Type B pancreatic cell (in vitro differentiated cells): ENCODE data around the gene FCGR3B. TPM values are rescaled to one million over a fixed set of nuclear protein-coding genes. Genes with fewer than 3 reads are reported as not detected.
"Not testable (repeated sequence)": the region's sequence is repeated elsewhere in the genome, so short reads cannot be mapped to it uniquely, and the experiment has no call there.

ENCODE experiments used
- DNase-seq: peaks from one replicate; pipeline ENCODE4 v3.0.0; 2021; ENCODE audit warnings: mixed read lengths; ENCODE audit not compliant: unreplicated experiment; ENCODE audit errors: extremely low spot score
- H3K27ac Mint-ChIP-seq: 2 replicates; pipeline ENCODE4 v1.8.0; 2021; ENCODE audit warnings: mild to moderate bottlenecking, mixed read lengths
- H3K27me3 Mint-ChIP-seq: 2 replicates; pipeline ENCODE4 v1.8.0; 2021; ENCODE audit warnings: mixed read lengths
- H3K36me3 Mint-ChIP-seq: 2 replicates; pipeline ENCODE4 v1.8.0; 2021; ENCODE audit warnings: mixed read lengths
- H3K4me1 Mint-ChIP-seq: one replicate; pipeline ENCODE4 v1.8.0; 2021; ENCODE audit warnings: mixed read lengths; ENCODE audit not compliant: unreplicated experiment
- H3K4me3 Mint-ChIP-seq: 2 replicates; pipeline ENCODE4 v1.8.0; 2021; ENCODE audit warnings: mild to moderate bottlenecking, mixed read lengths
- H3K9me3 Mint-ChIP-seq: 2 replicates; pipeline ENCODE4 v1.8.0; 2021; ENCODE audit warnings: mixed read lengths
- total RNA-seq: library from RNA; stranded (reverse); gene quantifications from 2 replicates; pipeline ENCODE4 v1.2.1, GENCODE V29; 2021; ENCODE audit warnings: low replicate concordance

The FCGR3B gene
- total RNA-seq, 1 donor from 2014 or later = not detected

DNA sequence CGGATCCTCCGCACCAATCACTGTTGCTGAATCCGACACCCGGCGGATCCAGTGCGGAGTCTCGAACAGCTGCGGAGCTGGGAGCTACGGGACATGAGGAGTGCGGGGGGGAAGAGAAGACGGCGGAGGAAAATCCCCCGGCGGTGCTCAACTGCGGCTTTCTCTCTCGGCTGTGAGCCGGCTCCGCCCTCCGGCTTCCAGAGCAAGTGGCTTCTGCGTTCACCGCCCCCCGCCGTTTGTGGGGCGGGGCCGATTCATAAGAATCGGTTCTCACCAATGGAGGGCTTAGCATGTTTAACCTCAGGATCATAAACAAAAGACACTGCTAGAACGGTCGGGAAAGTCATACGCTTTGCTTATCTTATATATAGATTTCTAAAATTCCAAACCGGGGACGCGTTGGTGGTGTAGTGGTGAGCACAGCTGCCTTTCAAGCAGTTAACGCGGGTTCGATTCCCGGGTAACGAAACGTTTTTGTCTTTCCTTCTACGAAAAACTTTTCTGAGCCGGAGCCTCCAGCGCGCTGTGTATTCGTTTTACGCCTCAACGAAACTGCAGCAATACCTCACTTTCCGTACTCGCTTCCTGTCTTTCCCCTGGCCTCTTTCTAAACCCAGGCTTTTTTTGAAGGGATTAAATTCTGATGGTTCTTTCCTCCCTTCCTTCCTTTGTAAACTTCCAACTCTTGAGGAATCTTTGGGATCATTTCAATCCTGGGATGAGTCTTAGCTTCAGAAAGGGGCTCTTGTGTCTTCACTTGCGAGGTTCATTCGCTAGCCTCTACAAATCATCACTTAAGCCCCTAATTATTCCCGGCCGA is 18.4 kb downstream of the FCGR3B start:
- peak overlapping the region; percentile 91 for H3K4me3 Mint-ChIP-seq
- peak; percentile 92 for DNase-seq
- H3K27me3 Mint-ChIP-seq = peaks cover 29% of the 10 kb centered on the region
- not testable (repeated sequence) for H3K4me1 Mint-ChIP-seq, H3K36me3 Mint-ChIP-seq, H3K9me3 Mint-ChIP-seq
- H3K27ac Mint-ChIP-seq = peak overlapping the region; percentile 95

DNA sequence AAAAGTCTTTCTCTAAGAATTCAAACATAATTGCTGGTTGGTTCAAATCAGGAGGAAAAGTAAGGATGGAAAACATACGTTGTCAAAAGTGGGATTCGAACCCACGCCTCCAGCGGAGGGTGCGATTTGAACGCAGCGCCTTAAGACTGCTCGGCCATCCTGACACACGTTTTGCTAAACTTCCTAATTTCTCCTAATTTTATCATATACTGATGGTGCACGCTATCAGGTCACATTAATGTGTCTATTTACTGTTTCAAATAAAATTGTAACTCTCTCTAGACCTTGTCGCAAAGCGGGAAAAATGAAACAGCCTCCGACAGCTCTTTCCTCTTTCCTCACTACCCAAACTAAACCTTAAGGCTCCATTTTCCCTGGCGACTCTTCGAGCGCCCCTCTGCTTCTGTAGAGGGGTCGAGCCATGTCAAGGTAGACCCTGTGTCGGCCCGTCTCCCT is 19.1 kb downstream of the FCGR3B start:
- H3K27ac Mint-ChIP-seq = peak overlapping the region; percentile 95
- H3K36me3 Mint-ChIP-seq, H3K9me3 Mint-ChIP-seq, DNase-seq, H3K4me1 Mint-ChIP-seq: not testable (repeated sequence)
- peaks cover 30% of the 10 kb centered on the region for H3K27me3 Mint-ChIP-seq
- peak overlapping the region; percentile 91 for H3K4me3 Mint-ChIP-seq

DNA sequence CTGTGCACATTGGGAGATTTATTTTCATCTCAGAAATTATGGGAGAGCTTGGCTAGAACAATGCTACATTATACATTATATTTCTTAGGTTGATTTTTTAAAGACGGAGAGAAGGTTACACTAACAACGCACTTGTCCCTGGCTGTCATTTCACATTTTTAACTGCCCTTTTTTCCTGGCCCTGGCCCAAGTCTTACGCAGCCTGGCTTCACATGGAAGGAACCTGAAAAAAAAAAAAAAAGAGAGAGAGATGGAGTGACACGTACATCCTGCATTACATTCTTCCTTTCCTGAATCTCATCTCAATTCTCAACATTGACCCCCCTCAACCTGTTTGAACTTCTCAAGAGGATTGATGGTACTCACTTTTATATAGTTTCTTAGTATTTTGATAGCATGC is 20.8 kb downstream of the FCGR3B start:
- peak overlapping the region; percentile 40 for H3K4me3 Mint-ChIP-seq
- H3K9me3 Mint-ChIP-seq, DNase-seq, H3K27ac Mint-ChIP-seq, H3K36me3 Mint-ChIP-seq, H3K4me1 Mint-ChIP-seq: not testable (repeated sequence)
- peaks cover 32% of the 10 kb centered on the region for H3K27me3 Mint-ChIP-seq

DNA sequence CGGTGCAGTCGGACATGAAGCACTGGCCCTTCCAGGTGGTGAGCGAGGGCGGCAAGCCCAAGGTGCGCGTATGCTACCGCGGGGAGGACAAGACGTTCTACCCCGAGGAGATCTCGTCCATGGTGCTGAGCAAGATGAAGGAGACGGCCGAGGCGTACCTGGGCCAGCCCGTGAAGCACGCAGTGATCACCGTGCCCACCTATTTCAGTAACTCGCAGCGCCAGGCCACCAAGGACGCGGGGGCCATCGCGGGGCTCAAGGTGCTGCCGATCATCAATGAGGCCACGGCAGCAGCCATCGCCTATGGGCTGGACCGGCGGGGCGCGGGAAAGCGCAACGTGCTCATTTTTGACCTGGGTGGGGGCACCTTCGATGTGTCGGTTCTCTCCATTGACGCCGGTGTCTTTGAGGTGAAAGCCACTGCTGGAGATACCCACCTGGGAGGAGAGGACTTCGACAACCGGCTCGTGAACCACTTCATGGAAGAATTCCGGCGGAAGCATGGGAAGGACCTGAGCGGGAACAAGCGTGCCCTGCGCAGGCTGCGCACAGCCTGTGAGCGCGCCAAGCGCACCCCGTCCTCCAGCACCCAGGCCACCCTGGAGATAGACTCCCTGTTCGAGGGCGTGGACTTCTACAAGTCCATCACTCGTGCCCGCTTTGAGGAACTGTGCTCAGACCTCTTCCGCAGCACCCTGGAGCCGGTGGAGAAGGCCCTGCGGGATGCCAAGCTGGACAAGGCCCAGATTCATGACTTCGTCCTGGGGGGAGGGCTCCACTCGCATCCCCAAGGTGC is 24.2 kb downstream of the FCGR3B start:
- not testable (repeated sequence) for H3K4me1 Mint-ChIP-seq, H3K36me3 Mint-ChIP-seq
- H3K27me3 Mint-ChIP-seq = peaks cover 46% of the 10 kb centered on the region

DNA sequence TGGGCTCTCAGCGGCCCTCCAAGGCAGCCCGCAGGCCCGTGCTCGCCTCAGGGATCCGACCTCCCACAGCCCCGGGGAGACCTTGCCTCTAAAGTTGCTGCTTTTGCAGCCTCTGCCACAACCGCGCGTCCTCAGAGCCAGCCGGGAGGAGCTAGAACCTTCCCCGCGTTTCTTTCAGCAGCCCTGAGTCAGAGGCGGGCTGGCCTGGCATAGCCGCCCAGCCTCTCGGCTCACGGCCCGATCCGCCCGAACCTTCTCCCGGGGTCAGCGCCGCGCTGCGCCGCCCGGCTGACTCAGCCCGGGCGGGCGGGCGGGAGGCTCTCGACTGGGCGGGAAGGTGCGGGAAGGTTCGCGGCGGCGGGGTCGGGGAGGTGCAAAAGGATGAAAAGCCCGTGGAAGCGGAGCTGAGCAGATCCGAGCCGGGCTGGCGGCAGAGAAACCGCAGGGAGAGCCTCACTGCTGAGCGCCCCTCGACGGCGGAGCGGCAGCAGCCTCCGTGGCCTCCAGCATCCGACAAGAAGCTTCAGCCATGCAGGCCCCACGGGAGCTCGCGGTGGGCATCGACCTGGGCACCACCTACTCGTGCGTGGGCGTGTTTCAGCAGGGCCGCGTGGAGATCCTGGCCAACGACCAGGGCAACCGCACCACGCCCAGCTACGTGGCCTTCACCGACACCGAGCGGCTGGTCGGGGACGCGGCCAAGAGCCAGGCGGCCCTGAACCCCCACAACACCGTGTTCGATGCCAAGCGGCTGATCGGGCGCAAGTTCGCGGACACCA is 25.0 kb downstream of the FCGR3B start:
- DNase-seq, H3K4me3 Mint-ChIP-seq: not testable (repeated sequence)

More for the DNA sequence above, 24.2 kb downstream of the FCGR3B start:
- not testable (repeated sequence) for H3K27ac Mint-ChIP-seq, DNase-seq, H3K4me3 Mint-ChIP-seq, H3K9me3 Mint-ChIP-seq

DNA sequence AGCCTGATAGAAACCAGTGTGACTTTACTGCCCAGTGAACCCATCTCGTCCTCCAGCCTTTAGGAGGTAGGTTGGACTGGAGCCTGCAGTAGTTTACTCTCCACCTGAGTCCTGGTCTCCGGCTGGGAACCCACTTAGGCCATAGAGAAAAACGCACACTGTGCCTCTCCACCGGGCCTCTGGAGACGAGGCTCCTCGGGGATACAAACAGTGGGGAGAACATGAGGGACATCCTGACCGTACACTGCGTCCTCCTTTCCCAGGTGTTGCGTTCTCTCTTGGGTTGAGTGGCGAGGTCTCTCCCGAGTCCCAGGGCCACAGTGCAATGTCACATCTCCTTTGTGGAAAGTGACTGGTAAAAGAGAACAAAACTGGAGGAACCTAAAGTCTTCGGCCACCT is 26.0 kb downstream of the FCGR3B start:
- H3K4me3 Mint-ChIP-seq, H3K4me1 Mint-ChIP-seq, H3K9me3 Mint-ChIP-seq, DNase-seq, H3K36me3 Mint-ChIP-seq, H3K27ac Mint-ChIP-seq: not testable (repeated sequence)
- peaks cover 45% of the 10 kb centered on the region for H3K27me3 Mint-ChIP-seq

More for the DNA sequence above, 25.0 kb downstream of the FCGR3B start:
- H3K27ac Mint-ChIP-seq, H3K4me1 Mint-ChIP-seq, H3K9me3 Mint-ChIP-seq, H3K36me3 Mint-ChIP-seq: not testable (repeated sequence)
- peaks cover 50% of the 10 kb centered on the region for H3K27me3 Mint-ChIP-seq

DNA sequence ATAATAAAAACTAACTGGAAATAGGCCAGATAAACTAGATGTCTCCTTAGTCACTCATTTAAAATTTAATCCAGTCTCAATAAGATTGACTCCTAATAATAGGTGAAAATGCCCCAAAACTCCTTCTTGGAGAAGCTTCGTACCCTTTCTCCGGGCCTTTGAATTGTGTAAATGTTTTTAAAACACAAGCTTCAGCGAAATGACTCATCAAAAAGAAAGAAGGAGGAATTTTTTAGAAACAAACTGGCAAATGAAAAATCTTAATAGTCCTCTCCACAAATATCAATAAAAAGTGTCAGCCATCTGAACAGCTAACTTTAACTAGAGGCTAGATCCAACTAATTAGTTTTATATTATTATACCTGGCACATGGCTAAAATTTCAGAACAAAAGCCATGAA is 33.9 kb downstream of the FCGR3B start:
- not testable (repeated sequence) for H3K36me3 Mint-ChIP-seq

DNA sequence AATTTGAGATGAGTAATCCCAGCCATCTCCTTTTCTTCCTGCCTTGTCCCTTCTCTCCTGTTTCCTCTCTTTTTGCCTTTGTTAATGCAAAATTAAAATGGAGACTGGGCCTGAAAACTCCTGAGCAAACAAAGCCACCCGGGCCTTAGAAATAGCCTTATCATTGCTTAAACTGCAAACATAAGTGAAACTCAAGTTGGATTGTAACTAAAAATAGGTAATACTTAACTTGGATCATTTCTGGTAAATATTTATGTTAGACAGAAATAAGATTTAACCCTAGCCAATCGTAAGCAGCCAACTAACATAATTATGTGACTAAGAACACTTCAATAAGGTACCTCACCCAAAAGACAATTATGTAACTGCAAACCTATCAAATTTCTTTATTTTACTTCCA is 35.4 kb downstream of the FCGR3B start:
- H3K36me3 Mint-ChIP-seq, H3K9me3 Mint-ChIP-seq, H3K4me1 Mint-ChIP-seq, H3K27me3 Mint-ChIP-seq, H3K4me3 Mint-ChIP-seq, DNase-seq: not testable (repeated sequence)
- peak overlapping the region; percentile 54 for H3K27ac Mint-ChIP-seq

More for the DNA sequence above, 33.9 kb downstream of the FCGR3B start:
- H3K4me1 Mint-ChIP-seq, H3K4me3 Mint-ChIP-seq, DNase-seq, H3K27me3 Mint-ChIP-seq, H3K27ac Mint-ChIP-seq, H3K9me3 Mint-ChIP-seq: not testable (repeated sequence)

DNA sequence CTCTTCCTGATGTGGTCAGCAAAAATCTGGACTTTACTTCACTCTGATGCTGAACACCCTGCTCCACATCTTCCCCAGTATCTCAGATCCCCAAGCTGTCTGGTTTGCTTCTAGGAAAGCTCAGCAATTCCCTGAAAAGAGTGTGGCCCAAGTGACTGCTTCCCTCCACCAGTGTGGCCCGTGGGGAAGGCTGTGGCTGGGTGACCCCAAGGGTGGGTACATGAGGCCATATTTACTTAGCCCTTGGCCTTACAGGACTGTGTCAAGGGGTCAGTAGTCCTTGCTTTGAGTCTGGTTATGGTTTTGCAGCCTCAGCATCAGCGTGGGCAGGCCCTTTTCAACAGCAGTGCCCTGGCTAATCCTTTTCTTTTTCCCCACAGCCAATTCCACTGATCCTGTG is 35.8 kb downstream of the FCGR3B start:
- H3K36me3 Mint-ChIP-seq, H3K27me3 Mint-ChIP-seq, DNase-seq, H3K4me3 Mint-ChIP-seq, H3K4me1 Mint-ChIP-seq, H3K9me3 Mint-ChIP-seq: not testable (repeated sequence)
- peak overlapping the region; percentile 54 for H3K27ac Mint-ChIP-seq

DNA sequence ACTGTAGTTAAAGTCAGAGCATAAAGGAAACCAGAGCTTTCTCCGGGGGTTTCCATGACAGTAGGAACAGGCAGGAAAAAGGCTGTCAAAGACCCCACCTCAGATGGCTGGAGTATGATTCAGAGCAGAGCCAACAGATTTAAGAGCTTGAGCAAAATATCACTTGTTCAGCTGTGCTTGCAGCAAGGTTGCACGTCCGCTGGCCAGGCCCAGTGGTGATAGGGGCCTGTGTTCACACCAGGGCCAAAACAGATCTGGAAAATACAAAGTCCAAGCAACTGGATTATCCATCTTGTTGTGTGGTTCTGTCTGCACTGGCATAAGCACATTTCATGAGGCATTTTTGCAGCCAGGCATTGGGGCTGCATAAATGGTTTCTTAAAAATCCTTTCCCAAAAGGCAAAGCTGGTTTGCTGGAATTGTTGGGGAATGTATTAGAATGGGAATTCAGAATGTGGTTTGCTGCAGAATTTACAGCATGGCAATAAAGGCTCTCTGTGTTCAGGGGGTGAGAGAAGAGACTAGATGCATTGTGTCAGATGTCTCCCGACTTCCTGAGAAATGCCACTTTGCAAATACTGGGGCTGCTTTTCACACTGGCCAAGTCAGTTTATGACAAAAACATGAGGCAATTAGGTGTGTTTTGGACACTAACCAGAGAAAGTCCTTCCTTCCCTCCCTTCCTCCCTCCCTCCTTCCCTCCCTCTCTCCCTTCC is 36.5 kb downstream of the FCGR3B start:
- not testable (repeated sequence) for H3K4me1 Mint-ChIP-seq, H3K27ac Mint-ChIP-seq, H3K36me3 Mint-ChIP-seq, DNase-seq, H3K27me3 Mint-ChIP-seq, H3K9me3 Mint-ChIP-seq, H3K4me3 Mint-ChIP-seq

DNA sequence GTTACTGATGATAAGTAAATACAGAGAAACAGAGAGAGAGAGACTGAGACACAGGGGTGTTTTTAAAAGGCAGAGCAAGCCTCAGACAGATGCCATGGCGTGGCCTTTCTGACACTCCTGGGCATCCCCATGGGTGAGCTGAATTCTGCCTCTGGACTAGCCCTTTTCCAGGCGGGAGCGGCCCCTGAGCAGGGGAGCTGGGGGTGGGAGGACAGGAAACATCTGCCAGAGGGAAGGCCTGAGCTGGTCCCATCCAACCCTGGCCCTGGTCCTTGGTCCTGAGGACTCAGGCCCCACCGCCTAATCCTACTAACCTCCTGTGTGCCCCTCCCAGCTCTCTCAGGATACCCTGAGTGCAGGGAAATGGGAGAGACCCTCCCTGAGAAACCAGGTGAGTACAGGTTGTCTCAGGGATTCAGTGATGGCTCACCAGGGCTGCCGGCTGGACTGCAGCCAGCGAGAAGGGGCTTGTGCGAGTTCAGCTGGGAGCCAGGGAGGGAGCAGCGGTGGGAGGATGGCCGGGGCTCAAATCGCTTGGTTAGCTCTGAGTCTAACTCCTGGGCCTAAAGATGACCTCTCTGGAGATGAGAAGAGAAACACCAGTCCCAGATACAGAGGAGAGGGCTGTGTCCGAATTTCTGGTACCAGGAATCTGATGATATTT is 37.8 kb downstream of the FCGR3B start:
- H3K4me1 Mint-ChIP-seq, H3K36me3 Mint-ChIP-seq, H3K9me3 Mint-ChIP-seq, H3K27ac Mint-ChIP-seq, DNase-seq, H3K4me3 Mint-ChIP-seq, H3K27me3 Mint-ChIP-seq: not testable (repeated sequence)

DNA sequence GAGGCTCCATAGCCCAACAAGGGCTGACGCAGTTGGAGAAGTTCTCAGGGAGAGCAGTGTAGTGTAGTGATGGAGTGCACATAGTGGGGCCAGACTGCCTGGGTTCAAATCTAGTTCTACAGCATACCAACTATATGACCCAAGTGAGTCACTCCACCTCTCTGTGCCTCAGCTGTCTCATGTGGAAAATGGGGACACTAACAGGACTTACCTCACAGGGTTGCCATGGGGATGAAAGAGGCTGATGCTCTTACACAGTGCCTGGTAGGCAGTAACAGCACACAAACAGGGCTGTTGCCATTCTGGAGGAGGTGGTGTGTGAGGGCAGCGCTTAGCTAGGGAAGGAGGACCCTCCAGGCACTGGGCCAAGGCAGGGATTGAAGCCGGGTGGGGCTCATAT is 38.4 kb downstream of the FCGR3B start:
- H3K9me3 Mint-ChIP-seq, H3K4me1 Mint-ChIP-seq, H3K4me3 Mint-ChIP-seq, H3K27ac Mint-ChIP-seq, DNase-seq, H3K36me3 Mint-ChIP-seq, H3K27me3 Mint-ChIP-seq: not testable (repeated sequence)

DNA sequence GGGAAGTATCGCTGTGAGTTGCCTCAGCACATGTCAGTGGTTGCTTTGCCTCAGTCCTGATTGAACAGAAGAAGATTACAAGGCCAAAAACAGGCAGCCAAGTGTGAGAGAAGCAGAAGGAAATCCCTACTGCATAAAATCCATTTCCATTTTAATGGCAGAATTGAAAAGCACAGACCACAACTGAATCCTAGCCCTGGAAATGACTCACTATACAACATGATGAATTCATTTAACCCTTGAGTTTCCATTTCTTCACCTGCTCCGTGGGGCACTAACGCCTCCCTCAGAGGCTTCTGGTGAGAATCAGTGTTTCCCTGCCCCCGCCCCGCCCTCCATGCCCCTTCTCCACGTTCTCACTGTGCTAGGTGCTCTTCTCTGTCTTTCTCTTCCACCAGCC is 41.1 kb downstream of the FCGR3B start:
- not testable (repeated sequence) for H3K9me3 Mint-ChIP-seq

More for the DNA sequence above, 41.1 kb downstream of the FCGR3B start:
- not testable (repeated sequence) for DNase-seq, H3K27me3 Mint-ChIP-seq, H3K36me3 Mint-ChIP-seq, H3K27ac Mint-ChIP-seq, H3K4me1 Mint-ChIP-seq, H3K4me3 Mint-ChIP-seq
